HG03558 (cell line): Measurements from ENCODE around the gene DGKD.
"Not testable (repeated sequence)": the region's sequence is repeated elsewhere in the genome, so short reads cannot be mapped to it uniquely, and the experiment has no call there.

Experiments used
- ATAC-seq: cut with Tn5 transposase; IDR thresholded peaks from one replicate; pipeline ENCODE4 v1.9.1; 2021; ENCODE audit warnings: moderate number of reproducible peaks; ENCODE audit not compliant: unreplicated experiment; ENCODE audit errors: extremely low read depth

Gene DGKD

GRCh38 chr2:233380995-233381637 lies 26.8 kb downstream of the DGKD start:
- ATAC-seq = no peak

- no peak for ATAC-seq
These were observed 27.3 kb downstream of the DGKD start for GRCh38 chr2:233381638-233381995.

DNA sequence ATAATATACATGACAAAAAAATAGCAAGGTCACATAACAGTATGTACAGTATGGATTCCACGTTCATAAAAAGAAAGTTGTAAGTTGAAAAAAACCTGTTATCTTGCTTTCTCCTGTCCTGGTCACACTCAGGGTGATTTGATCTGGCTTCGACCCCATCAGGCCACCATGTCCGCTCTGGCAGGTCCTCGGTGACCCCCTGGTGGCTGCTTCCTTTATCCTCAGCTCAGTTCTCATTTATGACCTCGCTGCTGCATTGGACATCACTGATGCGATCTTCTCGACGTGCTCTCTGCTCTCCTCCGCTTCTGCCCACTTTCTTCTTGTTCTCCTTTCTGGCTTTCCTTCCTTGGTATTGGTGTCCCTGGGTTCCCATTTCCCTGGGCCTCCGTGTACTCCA lies 29.7 kb downstream of the DGKD start:
- ATAC-seq = no peak

- ATAC-seq = no peak
These were observed 30.7 kb downstream of the DGKD start for GRCh38 chr2:233384811-233385488.

- ATAC-seq = no peak
These were observed 31.3 kb downstream of the DGKD start for GRCh38 chr2:233385489-233386044.

DNA sequence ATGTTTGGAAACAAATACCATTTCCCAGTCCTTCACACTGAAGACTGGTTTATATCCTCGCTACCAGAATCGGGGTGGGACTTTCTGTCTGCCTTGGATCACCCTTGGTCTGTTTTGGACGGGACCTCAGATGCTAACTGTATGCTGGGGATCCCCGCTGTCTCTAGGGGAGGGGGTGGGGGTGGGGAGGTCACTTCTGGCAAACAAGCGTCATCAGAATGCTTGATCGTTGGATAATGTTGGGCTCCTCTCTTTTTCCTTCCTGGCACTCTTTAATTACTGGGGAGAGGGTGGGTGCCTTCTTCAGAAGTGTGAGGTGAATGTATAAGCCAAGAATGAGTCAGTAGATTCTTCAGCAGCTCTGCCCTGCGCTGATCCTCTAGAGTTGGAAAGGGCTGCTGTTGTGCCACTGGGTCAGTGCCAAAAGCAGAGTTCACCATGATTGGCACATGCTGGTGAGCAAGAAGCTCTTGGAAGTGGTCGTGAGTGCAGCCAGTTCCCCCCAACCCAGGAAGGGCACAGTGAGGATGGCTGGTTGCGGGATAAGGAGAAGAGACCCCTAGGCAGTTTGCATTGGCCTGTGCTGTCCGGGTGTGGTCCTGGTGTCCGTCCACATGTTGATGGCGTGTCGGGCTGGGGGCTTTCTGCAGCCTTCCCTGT lies 32.2 kb downstream of the DGKD start:
- ATAC-seq = no peak

GRCh38 chr2:233387225-233387624 lies 32.9 kb downstream of the DGKD start:
- ATAC-seq = no peak

- ATAC-seq = no peak
These were observed 33.6 kb downstream of the DGKD start for GRCh38 chr2:233387667-233388528.

DNA sequence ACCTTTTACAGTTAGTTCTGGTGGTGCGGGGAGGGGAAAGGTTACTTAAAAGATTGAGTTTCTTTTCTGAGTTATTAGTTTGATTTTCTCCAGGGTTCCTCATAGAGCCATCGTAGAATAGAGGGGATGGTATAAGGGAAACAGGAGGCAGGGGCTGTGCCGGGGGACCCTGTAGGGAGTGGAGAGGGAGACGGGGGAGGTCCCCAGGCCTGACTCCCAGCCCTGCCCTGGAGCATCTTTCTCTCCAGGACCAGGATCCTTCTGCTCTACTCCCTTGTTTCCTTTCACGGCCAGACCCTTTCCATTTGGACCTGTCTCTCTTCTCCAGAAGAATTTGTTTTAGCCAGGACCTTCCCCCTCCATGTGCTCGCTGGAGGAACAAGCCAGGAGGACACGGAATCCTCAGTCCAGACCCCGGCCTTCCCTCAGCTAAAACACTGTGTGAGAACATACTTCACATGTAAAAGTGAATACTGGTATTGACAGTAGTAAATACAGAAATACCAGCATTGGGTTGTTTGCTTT lies 35.4 kb downstream of the DGKD start:
- ATAC-seq = no peak

DNA sequence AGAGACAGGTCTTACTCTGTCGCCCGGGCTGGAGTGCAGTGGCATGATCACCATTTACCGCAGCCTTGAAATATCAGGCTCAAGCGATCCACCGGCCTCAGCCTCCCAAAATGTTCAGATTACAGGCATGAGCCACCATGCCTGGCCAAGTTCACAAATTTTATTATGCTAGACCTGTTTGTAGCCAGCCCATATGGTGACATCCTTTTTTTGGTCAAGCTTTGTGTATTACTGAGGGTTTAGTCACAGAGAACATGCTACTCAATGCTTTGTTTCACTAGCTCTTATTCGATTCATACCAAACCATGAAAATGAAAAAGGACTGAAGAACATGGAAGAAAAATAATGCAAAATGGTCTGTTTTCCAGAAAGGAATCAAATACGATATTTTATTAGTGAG lies 41.4 kb downstream of the DGKD start:
- no peak for ATAC-seq

GRCh38 chr2:233396726-233397665 lies 42.7 kb downstream of the DGKD start:
- ATAC-seq = not testable (repeated sequence)

DNA sequence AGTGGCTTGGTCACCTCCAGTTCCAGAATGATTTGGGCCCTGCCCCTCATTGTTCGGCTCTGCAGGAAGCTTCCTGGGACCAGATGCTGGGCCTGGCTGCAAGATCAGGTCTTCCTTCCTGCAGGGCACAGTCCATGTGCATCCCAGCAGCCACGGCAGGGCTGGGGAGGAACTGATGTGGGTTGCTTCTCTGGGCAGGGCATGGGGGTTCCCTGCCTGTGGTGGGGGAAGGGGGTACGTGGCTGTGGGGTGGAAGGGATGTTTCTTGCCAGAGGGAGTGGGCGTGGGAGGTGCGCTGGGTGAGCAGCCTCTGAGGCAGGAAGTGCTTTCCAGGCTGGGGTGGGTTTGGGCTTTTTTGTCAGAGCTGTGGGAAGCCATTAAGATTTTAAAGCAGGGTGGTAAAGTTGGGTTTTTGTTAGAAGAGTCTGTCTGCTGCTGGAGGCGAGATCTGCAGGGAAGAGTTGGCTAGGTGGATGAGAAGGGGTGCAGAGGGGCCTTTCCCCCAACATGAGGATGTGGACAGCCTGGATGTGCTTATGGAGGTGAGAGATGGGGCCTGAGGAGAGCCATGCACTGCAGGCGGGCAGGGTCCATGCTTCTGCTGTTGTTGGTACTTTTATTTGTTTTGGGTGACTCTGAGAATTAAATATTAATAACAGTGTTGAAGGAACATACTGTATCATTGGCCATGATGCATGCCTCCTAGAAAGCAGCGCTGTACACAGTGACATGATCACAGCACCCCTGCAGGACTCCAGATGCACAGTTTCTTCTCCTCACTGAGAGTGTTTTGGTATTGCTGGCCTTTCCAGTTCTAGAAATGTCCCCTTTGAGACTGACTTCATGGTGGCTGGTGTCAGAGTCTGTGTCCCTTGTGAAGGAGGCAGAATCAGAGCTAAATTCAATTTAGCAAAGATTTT lies 45.3 kb downstream of the DGKD start:
- ATAC-seq = no peak

GRCh38 chr2:233400341-233400740 lies 46.0 kb downstream of the DGKD start:
- ATAC-seq = no peak

DNA sequence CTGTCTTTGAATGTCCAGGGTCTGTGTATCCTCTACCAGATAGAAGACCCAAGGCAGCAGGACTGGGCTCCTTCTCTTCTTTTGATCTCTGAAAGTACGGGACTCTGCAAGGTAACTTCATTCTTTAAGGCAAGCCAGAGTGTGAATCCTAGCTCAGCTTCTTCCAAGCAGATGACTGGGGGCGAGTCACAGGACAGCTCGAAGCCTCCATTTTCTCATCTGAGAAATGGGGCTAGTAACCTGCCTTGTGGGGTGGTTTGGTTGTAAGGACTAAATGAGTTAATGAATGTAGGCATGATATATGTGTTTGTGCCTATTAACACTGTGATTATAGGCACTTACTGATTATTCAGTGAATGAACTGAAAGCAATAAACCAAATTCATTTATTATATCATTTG lies 46.7 kb downstream of the DGKD start:
- ATAC-seq = no peak

- no peak for ATAC-seq
These were observed 48.1 kb downstream of the DGKD start for GRCh38 chr2:233402346-233402745.

- ATAC-seq = no peak
These were observed 48.5 kb downstream of the DGKD start for GRCh38 chr2:233402789-233403188.

GRCh38 chr2:233404222-233404621 lies 49.9 kb downstream of the DGKD start:
- no peak for ATAC-seq

GRCh38 chr2:233406865-233407264 lies 52.6 kb downstream of the DGKD start:
- no peak for ATAC-seq
